Naive thymus-derived CD4-positive, alpha-beta T cell (primary cell): ENCODE data around the gene HTT. TPM values are rescaled to one million over a fixed set of nuclear protein-coding genes. Genes with fewer than 3 reads are reported as not detected.

Experiments used
- ATAC-seq: fragments of 150-1000 bp; cut with Tn5 transposase; 2 replicates; pipeline ENCODE4 v1.10.0; 2021; ENCODE audit warnings: mild to moderate bottlenecking, moderate library complexity
- CTCF ChIA-PET: fragments of 350-600 bp; sonication (Branson Sonifier 250); formaldehyde crosslinking; loops from one replicate; lab custom pipeline; 2021; ENCODE audit warnings: antibody characterized with exemption; lab: Charles Lee
- POLR2A ChIA-PET: fragments of 350-600 bp; sonication (Branson Sonifier 250); formaldehyde crosslinking; loops from one replicate; lab custom pipeline; 2021; ENCODE audit warnings: antibody characterized with exemption, inconsistent platforms; lab: Charles Lee
- DNase-seq, 9 donors: peaks; one replicate each; pipeline versions ENCODE4 v3.0.0 to v3.0.0-alpha.2; 2020 to 2022; ENCODE audit warnings: mixed read lengths in 1 of 9
- H3K27ac ChIP-seq: one replicate; pipeline ENCODE4 v1.7.0; 2013; ENCODE audit warnings: mild to moderate bottlenecking, low read depth, low read length, moderate library complexity
- H3K27me3 ChIP-seq, 2 donors: one replicate each; pipeline ENCODE4 v1.7.0; 2013; ENCODE audit warnings: low read length in 2 of 2, mild to moderate bottlenecking in 2 of 2, moderate library complexity in 2 of 2; ENCODE audit not compliant: control insufficient read depth in 2 of 2, insufficient read depth in 2 of 2
- H3K36me3 ChIP-seq, 3 experiments: 1 replicate in 2 of 3; 2 replicates in 1 of 3; pipeline ENCODE4 v1.7.0; 2013; ENCODE audit warnings: low read length in 3 of 3, mild to moderate bottlenecking in 3 of 3, moderate library complexity in 1 of 3; ENCODE audit not compliant: insufficient read depth in 3 of 3, control insufficient read depth in 2 of 3
- H3K4me1 ChIP-seq, 2 donors: one replicate each; pipeline ENCODE4 v1.7.0; 2013; ENCODE audit warnings: low read length in 2 of 2, mild to moderate bottlenecking in 2 of 2, moderate library complexity in 1 of 2; ENCODE audit not compliant: control insufficient read depth in 2 of 2, insufficient read depth in 2 of 2
- H3K4me3 ChIP-seq: 2 replicates; pipeline ENCODE4 v1.7.0; 2013; ENCODE audit warnings: mild to moderate bottlenecking, low read length
- H3K9me3 ChIP-seq, 3 experiments: 1 replicate in 2 of 3; 2 replicates in 1 of 3; pipeline ENCODE4 v1.7.0; 2013; ENCODE audit warnings: low read length in 3 of 3; ENCODE audit not compliant: control insufficient read depth in 2 of 3
- H3K27ac Mint-ChIP-seq, 9 donors: one replicate each; pipeline ENCODE4 v1.8.0; 2020 to 2022; ENCODE audit warnings: mixed read lengths in 9 of 9, mild to moderate bottlenecking in 8 of 9, moderate library complexity in 5 of 9, inconsistent platforms in 2 of 9
- H3K27me3 Mint-ChIP-seq, 5 donors: one replicate each; pipeline ENCODE4 v1.8.0; 2021 to 2022; ENCODE audit warnings: mixed read lengths in 5 of 5, mild to moderate bottlenecking in 1 of 5
- H3K36me3 Mint-ChIP-seq, 5 donors: one replicate each; pipeline ENCODE4 v1.8.0; 2020 to 2022; ENCODE audit warnings: mixed read lengths in 5 of 5, mild to moderate bottlenecking in 3 of 5, inconsistent platforms in 1 of 5
- H3K4me1 Mint-ChIP-seq, 7 donors: one replicate each; pipeline ENCODE4 v1.8.0; 2020 to 2022; ENCODE audit warnings: mixed read lengths in 7 of 7, mild to moderate bottlenecking in 3 of 7, inconsistent platforms in 1 of 7
- H3K4me3 Mint-ChIP-seq, 10 donors: one replicate each; pipeline ENCODE4 v1.8.0; 2020 to 2022; ENCODE audit warnings: mild to moderate bottlenecking in 10 of 10, mixed read lengths in 10 of 10, moderate library complexity in 6 of 10, inconsistent platforms in 2 of 10
- H3K9me3 Mint-ChIP-seq, 11 donors: one replicate each; pipeline ENCODE4 v1.8.0; 2020 to 2022; ENCODE audit warnings: mixed read lengths in 11 of 11, mild to moderate bottlenecking in 4 of 11, inconsistent platforms in 1 of 11, moderate library complexity in 1 of 11
- intact Hi-C, 2 donors: fragments of 100-400 bp; cut with micrococcal nuclease; formaldehyde crosslinking; loops; one replicate each; pipeline ENCODE4 v1.15.1; 2023
- polyA plus RNA-seq, 2 donors: library from polyadenylated mRNA; unstranded; fragments of 300-500 nt; fragmentation: Illumina TruSeq; gene quantifications; one replicate each; pipeline ENCODE4 v1.2.3, GENCODE V29; 2021
- total RNA-seq, 6 experiments: library from RNA in 5 of 6; stranded (reverse) in 5 of 6; gene quantifications; 1 replicate in 5 of 6; 2 replicates in 1 of 6; pipeline ENCODE4 v1.2.3 and lab custom pipeline; 2021 to 2026

HTT gene
- total and polyA plus RNA-seq, 7 experiments from 2014 or later = 2.4 to 115 (median 71.6) TPM

DNA sequence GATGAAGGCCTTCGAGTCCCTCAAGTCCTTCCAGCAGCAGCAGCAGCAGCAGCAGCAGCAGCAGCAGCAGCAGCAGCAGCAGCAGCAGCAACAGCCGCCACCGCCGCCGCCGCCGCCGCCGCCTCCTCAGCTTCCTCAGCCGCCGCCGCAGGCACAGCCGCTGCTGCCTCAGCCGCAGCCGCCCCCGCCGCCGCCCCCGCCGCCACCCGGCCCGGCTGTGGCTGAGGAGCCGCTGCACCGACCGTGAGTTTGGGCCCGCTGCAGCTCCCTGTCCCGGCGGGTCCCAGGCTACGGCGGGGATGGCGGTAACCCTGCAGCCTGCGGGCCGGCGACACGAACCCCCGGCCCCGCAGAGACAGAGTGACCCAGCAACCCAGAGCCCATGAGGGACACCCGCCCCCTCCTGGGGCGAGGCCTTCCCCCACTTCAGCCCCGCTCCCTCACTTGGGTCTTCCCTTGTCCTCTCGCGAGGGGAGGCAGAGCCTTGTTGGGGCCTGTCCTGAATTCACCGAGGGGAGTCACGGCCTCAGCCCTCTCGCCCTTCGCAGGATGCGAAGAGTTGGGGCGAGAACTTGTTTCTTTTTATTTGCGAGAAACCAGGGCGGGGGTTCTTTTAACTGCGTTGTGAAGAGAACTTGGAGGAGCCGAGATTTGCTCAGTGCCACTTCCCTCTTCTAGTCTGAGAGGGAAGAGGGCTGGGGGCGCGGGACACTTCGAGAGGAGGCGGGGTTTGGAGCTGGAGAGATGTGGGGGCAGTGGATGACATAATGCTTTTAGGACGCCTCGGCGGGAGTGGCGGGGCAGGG is 568 bp downstream of the HTT start:
- ATAC-seq (peak; percentile 2), DNase-seq (peak in 8 of 9 donors; percentile 7 to 56 (median 18))
- Histone ChIP-seq H3K4me3 (peak overlapping the region; percentile 87), H3K27ac (peak overlapping the region; percentile 89), H3K9me3 (no peaks in the 10 kb centered on the region), H3K4me1 (peaks cover 10 to 16% of the 10 kb centered on the region in 2 donors), H3K27me3 (no peaks in the 10 kb centered on the region), H3K36me3 (no peaks in the 10 kb centered on the region)
- H3K27ac Mint-ChIP-seq = peak overlapping the region; percentile 69 to 95 (median 84)
- peaks cover 0 to 7% (median 4%) of the 10 kb centered on the region in 5 donors for H3K36me3 Mint-ChIP-seq
- intact Hi-C loops = loop anchor here (1.0 to 10.0 kb wide), 18 partner anchors 28 to 1494 kb away; partner anchors contain the start of genes CFAP99 (in 2 of the 2), GRK4 (in 2 of the 2), HAUS3 (in 2 of the 2) and NOP14 (in 2 of the 2)
- ChIA-PET POLR2A (interaction anchor here (0.6 to 1.5 kb wide), 3 partner anchors 15 to 112 kb away, joined by 3 to 4 read pairs (median 3); partner anchors contain the start of genes GRK4 and NOP14), CTCF (no interaction called here)
- no peaks in the 10 kb centered on the region for H3K9me3 Mint-ChIP-seq
- H3K4me3 Mint-ChIP-seq = peak overlapping the region; percentile 82 to 98 (median 88)
- H3K4me1 Mint-ChIP-seq = peaks cover 23 to 42% (median 37%) of the 10 kb centered on the region in 7 donors
- H3K27me3 Mint-ChIP-seq = no peaks in the 10 kb centered on the region

DNA sequence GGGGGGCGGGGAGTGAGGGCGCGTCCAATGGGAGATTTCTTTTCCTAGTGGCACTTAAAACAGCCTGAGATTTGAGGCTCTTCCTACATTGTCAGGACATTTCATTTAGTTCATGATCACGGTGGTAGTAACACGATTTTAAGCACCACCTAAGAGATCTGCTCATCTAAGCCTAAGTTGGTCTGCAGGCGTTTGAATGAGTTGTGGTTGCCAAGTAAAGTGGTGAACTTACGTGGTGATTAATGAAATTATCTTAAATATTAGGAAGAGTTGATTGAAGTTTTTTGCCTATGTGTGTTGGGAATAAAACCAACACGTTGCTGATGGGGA is 1.1 kb downstream of the HTT start:
- Mint-ChIP-seq H3K27me3 (no peaks in the 10 kb centered on the region), H3K4me1 (peaks cover 25 to 47% (median 42%) of the 10 kb centered on the region in 7 donors), H3K9me3 (no peaks in the 10 kb centered on the region), H3K36me3 (peaks cover 0 to 7% (median 7%) of the 10 kb centered on the region in 5 donors), H3K27ac (peak overlapping the region in 8 of 9 donors; percentile 43 to 95 (median 75)), H3K4me3 (peak overlapping the region; percentile 82 to 95 (median 88))
- H3K9me3 ChIP-seq = no peaks in the 10 kb centered on the region
- H3K27ac ChIP-seq = peak overlapping the region; percentile 89
- POLR2A ChIA-PET = interaction anchor here (0.6 to 1.5 kb wide), 2 partner anchors 14 to 85 kb away, joined by 3 to 4 read pairs; no protein-coding TSS in a partner anchor
- H3K4me1 ChIP-seq = peaks cover 10 to 16% of the 10 kb centered on the region in 2 donors
- ATAC-seq = no peak
- intact Hi-C loops = loop anchor here in 1 of 2 donors (2.0 to 10.0 kb wide), 4 partner anchors 231 to 1495 kb away; partner anchors contain the start of genes ADD1, CFAP99, NELFA and ZFYVE28
- DNase-seq = no peak
- H3K4me3 ChIP-seq = peak overlapping the region; percentile 75
- CTCF ChIA-PET = no interaction called here
- no peaks in the 10 kb centered on the region for H3K36me3 ChIP-seq
- no peaks in the 10 kb centered on the region for H3K27me3 ChIP-seq

DNA sequence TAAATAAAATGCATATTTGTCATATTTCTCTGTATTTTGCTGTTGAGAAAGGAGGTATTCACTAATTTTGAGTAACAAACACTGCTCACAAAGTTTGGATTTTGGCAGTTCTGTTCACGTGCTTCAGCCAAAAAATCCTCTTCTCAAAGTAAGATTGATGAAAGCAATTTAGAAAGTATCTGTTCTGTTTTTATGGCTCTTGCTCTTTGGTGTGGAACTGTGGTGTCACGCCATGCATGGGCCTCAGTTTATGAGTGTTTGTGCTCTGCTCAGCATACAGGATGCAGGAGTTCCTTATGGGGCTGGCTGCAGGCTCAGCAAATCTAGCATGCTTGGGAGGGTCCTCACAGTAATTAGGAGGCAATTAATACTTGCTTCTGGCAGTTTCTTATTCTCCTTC is 3.3 kb downstream of the HTT start:
- no peak for DNase-seq
- H3K4me1 Mint-ChIP-seq = peaks cover 31 to 66% (median 59%) of the 10 kb centered on the region in 7 donors
- no peak for ATAC-seq

DNA sequence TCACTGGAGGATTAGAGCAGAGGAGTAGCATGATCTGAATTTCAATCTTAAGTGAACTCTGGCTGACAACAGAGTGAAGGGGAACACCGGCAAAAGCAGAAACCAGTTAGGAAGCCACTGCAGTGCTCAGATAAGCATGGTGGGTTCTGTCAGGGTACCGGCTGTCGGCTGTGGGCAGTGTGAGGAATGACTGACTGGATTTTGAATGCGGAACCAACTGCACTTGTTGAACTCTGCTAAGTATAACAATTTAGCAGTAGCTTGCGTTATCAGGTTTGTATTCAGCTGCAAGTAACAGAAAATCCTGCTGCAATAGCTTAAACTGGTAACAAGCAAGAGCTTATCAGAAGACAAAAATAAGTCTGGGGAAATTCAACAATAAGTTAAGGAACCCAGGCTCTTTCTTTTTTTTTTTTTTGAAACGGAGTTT is 5.2 kb downstream of the HTT start:
- no peaks in the 10 kb centered on the region for H3K9me3 ChIP-seq
- DNase-seq = no peak
- no peak overlapping the region for H3K27ac ChIP-seq
- H3K27me3 ChIP-seq = no peaks in the 10 kb centered on the region
- peak; percentile 68 for ATAC-seq
- CTCF ChIA-PET = interaction anchor here (0.7 kb wide), 1 partner anchor 116 kb away, joined by 7 read pairs; no protein-coding TSS in a partner anchor
- Mint-ChIP-seq H3K9me3 (no peaks in the 10 kb centered on the region), H3K27me3 (no peaks in the 10 kb centered on the region), H3K27ac (peak overlapping the region in 1 of 9 donors; percentile 42), H3K4me1 (peaks cover 39 to 75% (median 69%) of the 10 kb centered on the region in 7 donors), H3K4me3 (peak overlapping the region in 5 of 10 donors; percentile 1 to 49 (median 29)), H3K36me3 (peaks cover 0 to 18% (median 7%) of the 10 kb centered on the region in 5 donors)
- H3K4me1 ChIP-seq = peaks cover 13 to 17% of the 10 kb centered on the region in 2 donors
- POLR2A ChIA-PET = no interaction called here
- intact Hi-C loops = loop anchor here in 1 of 2 donors (10.0 kb wide), 1 partner anchor 235 kb away; the partner anchor contains the start of gene ADD1
- no peaks in the 10 kb centered on the region for H3K36me3 ChIP-seq
- no peak overlapping the region for H3K4me3 ChIP-seq

More for the DNA sequence above, 3.3 kb downstream of the HTT start:
- Histone ChIP-seq H3K27me3 (no peaks in the 10 kb centered on the region), H3K4me3 (no peak overlapping the region), H3K4me1 (peaks cover 16 to 23% of the 10 kb centered on the region in 2 donors), H3K36me3 (no peaks in the 10 kb centered on the region), H3K9me3 (no peaks in the 10 kb centered on the region), H3K27ac (no peak overlapping the region)
- peaks cover 0 to 10% (median 7%) of the 10 kb centered on the region in 5 donors for H3K36me3 Mint-ChIP-seq
- ChIA-PET CTCF (no interaction called here), POLR2A (no interaction called here)
- intact Hi-C loops = loop anchor here in 1 of 2 donors (10.0 kb wide), 1 partner anchor 233 kb away; the partner anchor contains the start of gene ADD1
- peak overlapping the region in 6 of 10 donors; percentile 8 to 40 (median 32) for H3K4me3 Mint-ChIP-seq
- peak overlapping the region in 1 of 9 donors; percentile 67 for H3K27ac Mint-ChIP-seq
- no peaks in the 10 kb centered on the region for H3K9me3 Mint-ChIP-seq
- H3K27me3 Mint-ChIP-seq = no peaks in the 10 kb centered on the region

DNA sequence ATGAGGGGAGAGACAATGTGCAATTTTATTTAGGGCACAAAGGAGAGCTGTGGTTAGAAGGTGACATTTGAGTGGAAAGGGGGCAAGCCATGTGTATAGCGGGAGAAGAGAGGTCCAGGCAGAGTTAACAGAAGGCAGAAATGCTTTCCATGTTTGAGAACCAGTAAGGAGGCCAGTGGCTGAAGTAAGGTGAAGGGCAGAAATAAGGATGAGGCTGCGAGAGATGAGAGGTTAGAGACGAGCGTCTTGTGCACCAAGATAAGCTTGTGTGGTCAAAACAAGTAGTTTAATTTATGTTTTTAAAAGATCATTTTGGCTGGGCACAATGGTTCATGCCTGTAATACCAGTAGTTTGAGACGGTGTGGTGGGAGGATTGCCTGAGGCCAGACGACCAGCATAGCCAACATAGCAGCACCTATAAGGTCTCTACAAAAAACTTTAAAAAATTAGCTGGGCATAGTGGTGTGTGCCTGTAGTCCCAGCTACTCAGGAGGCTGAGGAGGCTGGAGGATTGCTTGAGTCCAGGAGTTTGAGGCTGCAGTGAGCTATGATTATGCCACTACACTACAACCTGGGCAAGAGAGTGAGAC is 8.5 kb downstream of the HTT start:
- DNase-seq (no peak), ATAC-seq (no peak)
- Mint-ChIP-seq H3K9me3 (no peaks in the 10 kb centered on the region), H3K4me1 (peaks cover 40 to 60% (median 56%) of the 10 kb centered on the region in 7 donors), H3K4me3 (peak overlapping the region in 1 of 10 donors; percentile 16), H3K36me3 (peaks cover 0 to 24% (median 11%) of the 10 kb centered on the region in 5 donors), H3K27me3 (no peaks in the 10 kb centered on the region), H3K27ac (peak overlapping the region in 4 of 9 donors; percentile 1 to 46 (median 28))
- POLR2A ChIA-PET = no interaction called here
- Histone ChIP-seq H3K36me3 (peaks cover 0 to 10% (median 0%) of the 10 kb centered on the region in 3 experiments), H3K27me3 (no peaks in the 10 kb centered on the region), H3K27ac (no peak overlapping the region), H3K4me1 (peaks cover 6 to 8% of the 10 kb centered on the region in 2 donors), H3K4me3 (no peak overlapping the region), H3K9me3 (no peaks in the 10 kb centered on the region)
- intact Hi-C loops = no loop called here
- CTCF ChIA-PET = no interaction called here

DNA sequence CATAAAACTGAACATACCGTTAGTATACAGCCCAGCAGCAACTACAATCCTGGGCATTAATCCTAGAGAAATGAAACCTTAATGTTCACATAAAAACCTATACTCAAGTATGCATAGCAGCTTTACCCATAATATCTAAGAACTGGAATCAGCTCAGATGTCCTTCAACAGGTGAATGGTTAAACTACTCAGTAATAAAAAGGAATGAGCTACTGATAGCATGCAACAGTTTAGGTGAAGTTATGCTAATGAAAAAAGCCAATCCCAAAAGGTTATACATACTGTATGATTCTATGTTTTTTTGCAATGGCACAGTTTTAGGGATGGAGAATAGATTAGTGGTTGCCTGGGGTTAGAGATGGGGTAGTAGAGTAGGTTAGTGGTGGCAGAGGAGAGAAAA is 9.3 kb downstream of the HTT start:
- ChIA-PET CTCF (no interaction called here), POLR2A (no interaction called here)
- peak overlapping the region in 2 of 10 donors; percentile 10 to 12 for H3K4me3 Mint-ChIP-seq
- H3K27ac Mint-ChIP-seq = peak overlapping the region in 5 of 9 donors; percentile 4 to 56 (median 26)
- Histone ChIP-seq H3K9me3 (no peaks in the 10 kb centered on the region), H3K4me3 (no peak overlapping the region), H3K27me3 (no peaks in the 10 kb centered on the region), H3K36me3 (peaks cover 0 to 16% (median 0%) of the 10 kb centered on the region in 3 experiments), H3K27ac (no peak overlapping the region), H3K4me1 (peaks cover 6 to 7% of the 10 kb centered on the region in 2 donors)
- intact Hi-C loops = no loop called here
- no peaks in the 10 kb centered on the region for H3K9me3 Mint-ChIP-seq
- no peak for DNase-seq
- H3K4me1 Mint-ChIP-seq = peaks cover 40 to 58% (median 53%) of the 10 kb centered on the region in 7 donors
- H3K36me3 Mint-ChIP-seq = peaks cover 0 to 28% (median 11%) of the 10 kb centered on the region in 5 donors
- no peak for ATAC-seq
- H3K27me3 Mint-ChIP-seq = no peaks in the 10 kb centered on the region
